HAP-1 (cell line): Measurements from ENCODE around the gene TPM1.

Source experiments
- DNase-seq, 2 experiments: peaks; one replicate each; pipeline ENCODE4 v3.0.0-alpha.2; 2016 to 2020; ENCODE audit warnings: low spot score in 2 of 2
- H3K27me3 ChIP-seq: fragments of 250-450 bp; sonication (Bioruptor Pico); 2 replicates; pipeline ENCODE4 v1.5.1; 2020; ENCODE audit warnings: low read depth, mild to moderate bottlenecking, moderate library complexity
- H3K36me3 ChIP-seq: fragments of 250-450 bp; sonication (Bioruptor Pico); replicated peaks from 2 replicates; pipeline ENCODE4 v1.5.1; 2020; ENCODE audit warnings: mild to moderate bottlenecking
- H3K4me1 ChIP-seq: fragments of 250-450 bp; sonication (Bioruptor Pico); 2 replicates; pipeline ENCODE4 v1.5.1; 2020; ENCODE audit warnings: mild to moderate bottlenecking
- H3K4me3 ChIP-seq: fragments of 250-450 bp; sonication (Bioruptor Pico); 2 replicates; pipeline ENCODE4 v1.5.1; 2020; ENCODE audit warnings: mild to moderate bottlenecking, moderate library complexity
- H3K9me3 ChIP-seq: fragments of 250-450 bp; sonication (Bioruptor Pico); 2 replicates; pipeline ENCODE4 v1.5.1; 2020; ENCODE audit warnings: mild to moderate bottlenecking, moderate library complexity
- in situ Hi-C: fragments of 300-500 bp; cut with MboI; formaldehyde crosslinking; loops from 3 replicates; pipeline ENCODE4 v1.14.3; 2020; ENCODE audit warnings: low sequenced_read_pairs, inconsistent platforms, mixed read lengths

The TPM1 gene

GRCh38 chr15:63061975-63062374 is 19.4 kb downstream of the TPM1 start:
- no peaks in the 10 kb centered on the region for H3K27me3 ChIP-seq
- H3K4me3 ChIP-seq: no peak overlapping the region
- H3K4me1 ChIP-seq: peaks cover 5% of the 10 kb centered on the region
- DNase-seq: no peak
- H3K36me3 ChIP-seq: peaks cover 93% of the 10 kb centered on the region
- no peaks in the 10 kb centered on the region for H3K9me3 ChIP-seq
- in situ Hi-C loops: no loop called here

GRCh38 chr15:63063164-63063756 is 20.7 kb downstream of the TPM1 start:
- Histone ChIP-seq H3K4me3 (no peak overlapping the region), H3K9me3 (no peaks in the 10 kb centered on the region), H3K27me3 (no peaks in the 10 kb centered on the region), H3K4me1 (peaks cover 5% of the 10 kb centered on the region), H3K36me3 (peaks cover 93% of the 10 kb centered on the region)
- no peak for DNase-seq
- in situ Hi-C loops: no loop called here

GRCh38 chr15:63063877-63064409 is 21.4 kb downstream of the TPM1 start:
- in situ Hi-C loops: no loop called here
- Histone ChIP-seq H3K27me3 (no peaks in the 10 kb centered on the region), H3K4me3 (no peak overlapping the region), H3K9me3 (no peaks in the 10 kb centered on the region), H3K36me3 (peaks cover 91% of the 10 kb centered on the region), H3K4me1 (peaks cover 5% of the 10 kb centered on the region)
- DNase-seq: no peak

GRCh38 chr15:63065262-63066221 is 23.0 kb downstream of the TPM1 start:
- H3K36me3 ChIP-seq: peaks cover 88% of the 10 kb centered on the region
- in situ Hi-C loops: no loop called here
- H3K9me3 ChIP-seq: no peaks in the 10 kb centered on the region
- peaks cover 5% of the 10 kb centered on the region for H3K4me1 ChIP-seq
- no peak overlapping the region for H3K4me3 ChIP-seq
- no peak for DNase-seq
- H3K27me3 ChIP-seq: no peaks in the 10 kb centered on the region

- Histone ChIP-seq H3K4me1 (peaks cover 5% of the 10 kb centered on the region), H3K36me3 (peaks cover 88% of the 10 kb centered on the region), H3K4me3 (no peak overlapping the region), H3K27me3 (no peaks in the 10 kb centered on the region), H3K9me3 (no peaks in the 10 kb centered on the region)
- DNase-seq: no peak
- in situ Hi-C loops: no loop called here
These were observed 23.7 kb downstream of the TPM1 start for GRCh38 chr15:63066272-63066671.

GRCh38 chr15:63067306-63067705 is 24.8 kb downstream of the TPM1 start:
- Histone ChIP-seq H3K4me3 (no peak overlapping the region), H3K27me3 (no peaks in the 10 kb centered on the region), H3K4me1 (peaks cover 13% of the 10 kb centered on the region), H3K36me3 (peaks cover 88% of the 10 kb centered on the region), H3K9me3 (no peaks in the 10 kb centered on the region)
- no peak for DNase-seq
- in situ Hi-C loops: no loop called here

GRCh38 chr15:63067976-63068743 is 25.6 kb downstream of the TPM1 start:
- Histone ChIP-seq H3K36me3 (peaks cover 86% of the 10 kb centered on the region), H3K27me3 (no peaks in the 10 kb centered on the region), H3K4me1 (peaks cover 15% of the 10 kb centered on the region), H3K4me3 (no peak overlapping the region), H3K9me3 (no peaks in the 10 kb centered on the region)
- in situ Hi-C loops: no loop called here
- DNase-seq: no peak

GRCh38 chr15:63069616-63070090 is 27.1 kb downstream of the TPM1 start:
- Histone ChIP-seq H3K36me3 (peaks cover 71% of the 10 kb centered on the region), H3K9me3 (no peaks in the 10 kb centered on the region), H3K4me3 (no peak overlapping the region), H3K27me3 (no peaks in the 10 kb centered on the region), H3K4me1 (peaks cover 18% of the 10 kb centered on the region)
- in situ Hi-C loops: no loop called here
- no peak for DNase-seq

GRCh38 chr15:63070681-63071129 is 28.2 kb downstream of the TPM1 start:
- peaks cover 18% of the 10 kb centered on the region for H3K4me1 ChIP-seq
- H3K27me3 ChIP-seq: no peaks in the 10 kb centered on the region
- no peaks in the 10 kb centered on the region for H3K9me3 ChIP-seq
- H3K36me3 ChIP-seq: peaks cover 62% of the 10 kb centered on the region
- no peak overlapping the region for H3K4me3 ChIP-seq
- in situ Hi-C loops: no loop called here
- no peak for DNase-seq

GRCh38 chr15:63071288-63071909 is 28.9 kb downstream of the TPM1 start:
- peaks cover 23% of the 10 kb centered on the region for H3K4me1 ChIP-seq
- no peaks in the 10 kb centered on the region for H3K9me3 ChIP-seq
- in situ Hi-C loops: no loop called here
- no peak for DNase-seq
- H3K4me3 ChIP-seq: no peak overlapping the region
- H3K27me3 ChIP-seq: no peaks in the 10 kb centered on the region
- H3K36me3 ChIP-seq: peaks cover 56% of the 10 kb centered on the region

- no peak for DNase-seq
- in situ Hi-C loops: no loop called here
- H3K36me3 ChIP-seq: peaks cover 53% of the 10 kb centered on the region
- H3K9me3 ChIP-seq: no peaks in the 10 kb centered on the region
- H3K4me3 ChIP-seq: no peak overlapping the region
- H3K27me3 ChIP-seq: no peaks in the 10 kb centered on the region
- H3K4me1 ChIP-seq: peaks cover 30% of the 10 kb centered on the region
These were observed 29.6 kb downstream of the TPM1 start for GRCh38 chr15:63072023-63072650.

GRCh38 chr15:63072809-63073277 is 30.3 kb downstream of the TPM1 start:
- in situ Hi-C loops: no loop called here

More at GRCh38 chr15:63072809-63073277, 30.3 kb downstream of the TPM1 start:
- Histone ChIP-seq H3K4me1 (peaks cover 37% of the 10 kb centered on the region), H3K36me3 (peaks cover 46% of the 10 kb centered on the region), H3K9me3 (no peaks in the 10 kb centered on the region), H3K27me3 (no peaks in the 10 kb centered on the region), H3K4me3 (no peak overlapping the region)
- DNase-seq: no peak
